Measurements from ENCODE around the gene CACNB1.

DNA sequence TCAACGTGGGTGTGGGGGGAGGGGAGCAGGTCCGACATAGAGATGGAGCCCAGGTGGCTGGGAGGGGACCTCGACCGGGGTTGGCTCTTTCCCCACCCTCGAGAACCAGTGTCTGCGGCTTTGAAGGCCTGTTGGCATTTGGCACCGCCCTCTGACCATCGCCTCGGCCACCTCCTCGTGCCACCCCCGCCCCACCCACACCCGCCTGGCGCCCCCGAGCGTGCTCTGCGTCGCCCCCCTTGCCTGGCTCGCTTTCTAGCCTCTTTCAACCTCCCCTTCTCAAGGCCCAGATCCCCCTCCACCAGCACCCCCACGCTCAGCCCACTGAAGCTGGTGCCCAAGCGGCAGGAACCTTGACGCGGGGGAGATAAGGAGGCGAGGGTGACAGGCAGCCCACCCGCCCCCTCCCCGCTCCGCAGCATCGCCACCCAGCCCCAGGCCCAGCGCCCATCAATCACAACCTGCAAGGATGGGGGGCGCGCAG, 619 bp downstream of the CACNB1 start:
- TF ChIP-seq CTCF (IDR thresholded peaks at IDR 0.05) (no peak), POLR2A (IDR thresholded peaks at IDR 0.05) (no peak)
